Stimulated activated CD4-positive, alpha-beta T cell treated with anti-CD3 and anti-CD28 coated beads, TNF-alpha, amount 100 ng/mL, for 1 hour (primary cell): ENCODE measurements around the gene FRYL.
A peak's percentile ranks its signal among the peaks of the same experiment; 100 is the strongest.
"Not testable (repeated sequence)": the region's sequence is repeated elsewhere in the genome, so short reads cannot be mapped to it uniquely, and the experiment has no call there.

Source experiments
- DNase-seq, 3 donors: peaks; one replicate each; pipeline ENCODE4 v3.0.0-alpha.2; 2020; ENCODE audit warnings: low read depth in 3 of 3, low spot score in 1 of 3

Gene FRYL

GRCh38 chr4:48786549-48786948 is 6.5 kb upstream of the FRYL start:
- no peak for DNase-seq

GRCh38 chr4:48785302-48785701 is 5.2 kb upstream of the FRYL start:
- no peak for DNase-seq

- DNase-seq, result no peak
Observed at GRCh38 chr4:48781968-48782367, 1.9 kb upstream of the FRYL start.

- peak in 1 of 3 donors; percentile 3 for DNase-seq
Observed at GRCh38 chr4:48780865-48781214, 761 bp upstream of the FRYL start.

GRCh38 chr4:48779095-48779997 is 733 bp downstream of the FRYL start:
- DNase-seq, result peak; percentile 20 to 48 (median 45)

- no peak for DNase-seq
Observed at GRCh38 chr4:48778431-48779094, 1.5 kb downstream of the FRYL start.

- no peak for DNase-seq
Observed at GRCh38 chr4:48777739-48778138, 2.3 kb downstream of the FRYL start.

GRCh38 chr4:48774760-48775710 is 5.0 kb downstream of the FRYL start:
- DNase-seq, result no peak

- DNase-seq, result no peak
Observed at GRCh38 chr4:48772556-48772955, 7.5 kb downstream of the FRYL start.

GRCh38 chr4:48767055-48767929 is 12.8 kb downstream of the FRYL start:
- DNase-seq, result no peak

- DNase-seq, result no peak
Observed at GRCh38 chr4:48766131-48766792, 13.8 kb downstream of the FRYL start.

- DNase-seq, result no peak
Observed at GRCh38 chr4:48762408-48762807, 17.7 kb downstream of the FRYL start.

- DNase-seq, result no peak
Observed at GRCh38 chr4:48761286-48761685, 18.8 kb downstream of the FRYL start.

- not testable (repeated sequence) for DNase-seq
Observed at GRCh38 chr4:48758703-48759102, 21.4 kb downstream of the FRYL start.

GRCh38 chr4:48756689-48757220 is 23.3 kb downstream of the FRYL start:
- no peak for DNase-seq

GRCh38 chr4:48755281-48755680 is 24.8 kb downstream of the FRYL start:
- no peak for DNase-seq

GRCh38 chr4:48753159-48753558 is 26.9 kb downstream of the FRYL start:
- DNase-seq, result no peak

- DNase-seq, result no peak
Observed at GRCh38 chr4:48752726-48753125, 27.4 kb downstream of the FRYL start.

- DNase-seq, result no peak
Observed at GRCh38 chr4:48752246-48752645, 27.8 kb downstream of the FRYL start.
